Measurements from ENCODE around the gene ATXN7. TPM values are rescaled to one million over a fixed set of nuclear protein-coding genes. Genes with fewer than 3 reads are reported as not detected.

Gene ATXN7
- total and polyA plus RNA-seq, 2 of the 13 experiments (the other 11 are each of a cell fraction or from before 2014, with no cell fraction given) = 13.8 to 20.0 TPM

DNA sequence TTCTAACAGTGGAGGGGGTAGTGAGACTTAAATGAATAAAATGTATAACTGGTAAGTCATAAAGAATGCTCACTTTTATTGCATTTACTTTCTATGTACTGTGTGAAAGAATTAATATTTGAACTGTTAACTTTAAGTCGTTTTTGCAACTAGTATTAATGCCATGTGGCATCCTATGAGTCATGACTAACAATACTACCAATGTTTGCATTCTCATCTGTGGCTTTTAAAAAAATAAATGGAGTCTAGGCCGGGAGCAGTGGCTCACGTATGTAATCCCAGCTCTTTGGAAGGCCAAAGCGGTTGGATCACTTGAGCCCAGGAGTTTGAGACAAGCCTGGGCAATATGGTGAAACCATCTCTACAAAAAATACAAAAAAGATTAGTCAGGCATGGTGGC lies 39.4 kb upstream of the ATXN7 start (continued):
- TF ChIP-seq ZNF709 (CRISPR knock-in tag; IDR thresholded peaks at IDR 0.05) (no peak), ZBTB49 (CRISPR knock-in tag; IDR thresholded peaks at IDR 0.05; ENCODE audit: borderline replicate concordance) (no peak), ZFP90 (CRISPR knock-in tag; IDR thresholded peaks at IDR 0.05; ENCODE audit: borderline replicate concordance) (no peak), HMGA1 (CRISPR knock-in tag; conservative IDR thresholded peaks at IDR 0.05) (no peak)

DNA sequence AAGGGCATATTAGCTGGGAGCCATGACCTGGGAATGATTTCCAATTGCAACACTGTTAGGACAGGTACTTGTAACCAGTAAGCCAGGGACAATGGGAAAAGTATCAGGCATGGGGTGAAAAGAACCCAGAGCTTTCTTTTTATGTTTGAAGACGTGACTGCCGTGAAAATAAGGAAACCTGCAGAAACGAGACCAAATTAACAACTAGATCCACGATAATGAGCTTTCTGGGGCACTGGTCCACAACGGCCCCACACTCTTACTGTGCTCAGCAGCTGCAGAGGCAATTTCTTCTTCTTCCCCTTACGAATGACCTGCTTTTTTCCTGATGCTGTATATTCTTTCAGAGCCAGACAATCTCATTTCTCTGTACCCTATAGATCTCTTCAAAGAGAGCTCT lies 33.1 kb upstream of the ATXN7 start:
- no TSS peak for BruUV-seq (replicated peaks)
- H3K9ac ChIP-seq (ENCODE audit: insufficient read depth, low read depth, low read length) = no peak overlapping the region
- FAIRE-seq (no peak), DNase-seq (ENCODE audit: low spot score) (no peak), ATAC-seq (no peak)
- no peaks in the 10 kb centered on the region for H3K27me3 ChIP-seq (ENCODE audit: control insufficient read depth in 1 of 2, insufficient read depth in 2 of 2, low read length in 2 of 2)
- no peaks in the 10 kb centered on the region for H3K9me3 ChIP-seq (ENCODE audit: low read length)
- intact Hi-C loops (cut with micrococcal nuclease; ENCODE audit: unreplicated experiment) (no loop called here), in situ Hi-C loops (cut with HindIII; ENCODE audit: extremely low pct_ligation_motif_present, low pct_unique_long_range_greater_than_20kb) (no loop called here)
- no peak overlapping the region for H3K4me2 ChIP-seq (ENCODE audit: low read depth, low read length)
- ChIA-PET CTCF (ENCODE audit: low intra/inter-chr PET ratio, low total read pairs) (no interaction called here), POLR2A (no interaction called here)
- no peak overlapping the region for H3K4me3 ChIP-seq (replicated peaks in 1 of 3; ENCODE audit: insufficient read depth in 1 of 3, low read depth in 2 of 3, low read length in 3 of 3)
- no peak for TF ChIP-seq HES4 (CRISPR knock-in tag; IDR thresholded peaks at IDR 0.05; ENCODE audit: borderline replicate concordance)
- TF ChIP-seq, protein P1, sequence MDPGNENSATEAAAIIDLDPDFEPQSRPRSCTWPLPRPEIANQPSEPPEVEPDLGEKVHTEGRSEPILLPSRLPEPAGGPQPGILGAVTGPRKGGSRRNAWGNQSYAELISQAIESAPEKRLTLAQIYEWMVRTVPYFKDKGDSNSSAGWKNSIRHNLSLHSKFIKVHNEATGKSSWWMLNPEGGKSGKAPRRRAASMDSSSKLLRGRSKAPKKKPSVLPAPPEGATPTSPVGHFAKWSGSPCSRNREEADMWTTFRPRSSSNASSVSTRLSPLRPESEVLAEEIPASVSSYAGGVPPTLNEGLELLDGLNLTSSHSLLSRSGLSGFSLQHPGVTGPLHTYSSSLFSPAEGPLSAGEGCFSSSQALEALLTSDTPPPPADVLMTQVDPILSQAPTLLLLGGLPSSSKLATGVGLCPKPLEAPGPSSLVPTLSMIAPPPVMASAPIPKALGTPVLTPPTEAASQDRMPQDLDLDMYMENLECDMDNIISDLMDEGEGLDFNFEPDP (CRISPR knock-in tag; conservative IDR thresholded peaks at IDR 0.05) = no peak
- no peak for TF ChIP-seq ZNF12 (CRISPR knock-in tag; IDR thresholded peaks at IDR 0.05)
- TF ChIP-seq ZFAT (CRISPR knock-in tag; conservative IDR thresholded peaks at IDR 0.05) = no peak
- TF ChIP-seq AHR (CRISPR knock-in tag; IDR thresholded peaks at IDR 0.05) = no peak
- no peak for TF ChIP-seq ATRX (CRISPR knock-in tag; IDR thresholded peaks at IDR 0.05; ENCODE audit: borderline replicate concordance)
- TF ChIP-seq NFKB2 (CRISPR knock-in tag; IDR thresholded peaks at IDR 0.05; ENCODE audit: borderline replicate concordance) = no peak
- no peak overlapping the region for H2AFZ ChIP-seq (ENCODE audit: low read length)
- 97% methylated on average over 6 of the region's 6 CpGs for WGBS (ENCODE audit: low lambda C conversion rate)
- H3K79me2 ChIP-seq (ENCODE audit: insufficient read depth, low read length) = no peaks in the 10 kb centered on the region
- no peaks in the 10 kb centered on the region for H3K4me1 ChIP-seq (ENCODE audit: insufficient read depth, low read length)
- peaks cover 2 to 15% of the 10 kb centered on the region in 2 experiments; a peak in 3 of 5 replicates for H3K36me3 ChIP-seq (replicated peaks in 1 of 2; ENCODE audit: control insufficient read depth in 1 of 2, insufficient read depth in 2 of 2, low read length in 2 of 2)
- no peaks in the 10 kb centered on the region for H4K20me1 ChIP-seq (ENCODE audit: insufficient read depth, low read length)
- no peak overlapping the region for H3K27ac ChIP-seq (ENCODE audit: extremely low read length, insufficient read depth, low read length)

Measured in HepG2 (cell line).